ENCODE results near the gene USP30. TPM values are rescaled to one million over a fixed set of nuclear protein-coding genes. Genes with fewer than 3 reads are reported as not detected.

USP30 gene
- total and polyA plus RNA-seq, 9 of the 15 experiments (the other 6 are each of a cell fraction or from before 2014, with no cell fraction given), result 1.4 to 15.2 (median 7.0) TPM

- TF ChIP-seq MLLT1 (IDR thresholded peaks at IDR 0.05), result peak in 1 of 2 experiments; percentile 92; a peak in 2 of 4 replicates
- no peak for TF ChIP-seq MLX (CRISPR knock-in tag; conservative IDR thresholded peaks at IDR 0.05)
- no peak for TF ChIP-seq NCOA2 (IDR thresholded peaks at IDR 0.05; ENCODE audit: partially characterized antibody in 2 of 2)
- peak; percentile 75 for TF ChIP-seq NR2C2 (CRISPR knock-in tag; IDR thresholded peaks at IDR 0.05)
- TF ChIP-seq NR2C2 (tag; IDR thresholded peaks at IDR 0.05), result peak; percentile 75
- no peak for TF ChIP-seq ZNF512 (tag; IDR thresholded peaks at IDR 0.05)
- TF ChIP-seq HCFC1 (IDR thresholded peaks at IDR 0.05; ENCODE audit: low read depth, low read length), result peak; percentile 93
- peak; percentile 56; the same call in 1 of the 2 replicates for TF ChIP-seq PHF21A (IDR thresholded peaks at IDR 0.05; ENCODE audit: borderline replicate concordance, low read depth)
- TF ChIP-seq NFIX (CRISPR knock-in tag; IDR thresholded peaks at IDR 0.05; ENCODE audit: low read depth), result no peak
- TF ChIP-seq USF2 (CRISPR knock-in tag; IDR thresholded peaks at IDR 0.05), result no peak
- no peak for TF ChIP-seq ZNF780A (CRISPR knock-in tag; IDR thresholded peaks at IDR 0.05)
- TF ChIP-seq GTF2E2 (tag; IDR thresholded peaks at IDR 0.05), result no peak
- TF ChIP-seq SETDB1 (IDR thresholded peaks at IDR 0.05; ENCODE audit: low read length), result no peak
- no peak; the same call in 1 of the 2 replicates for TF ChIP-seq THRB (CRISPR knock-in tag; conservative IDR thresholded peaks at IDR 0.05)
- TF ChIP-seq EHMT2 (IDR thresholded peaks at IDR 0.05), result peak; percentile 66; the same call in 1 of the 2 replicates
- no peak for TF ChIP-seq ZNF232 (CRISPR knock-in tag; IDR thresholded peaks at IDR 0.05)
- no peak for TF ChIP-seq ZNF133 (CRISPR knock-in tag; IDR thresholded peaks at IDR 0.05)
- peak; percentile 59; the same call in 1 of the 2 replicates for TF ChIP-seq PYGO2 (tag; IDR thresholded peaks at IDR 0.05)
- no peak for TF ChIP-seq ARID3B (CRISPR knock-in tag; IDR thresholded peaks at IDR 0.05; ENCODE audit: borderline replicate concordance)
Observed at GRCh38 chr12:109052414-109053323, at the start of gene USP30 (continued).

Measured in K562 (cell line).